Measurements from ENCODE around the gene CNIH2.
"Not testable (repeated sequence)": the region's sequence is repeated elsewhere in the genome, so short reads cannot be mapped to it uniquely, and the experiment has no call there.

CNIH2 gene

GRCh38 chr11:66292543-66293332 is 14.8 kb downstream of the CNIH2 start:
- DNase-seq: no peak

GRCh38 chr11:66293352-66293751 is 15.4 kb downstream of the CNIH2 start:
- no peak for DNase-seq

GRCh38 chr11:66293777-66294625 is 16.0 kb downstream of the CNIH2 start:
- no peak for DNase-seq

DNA sequence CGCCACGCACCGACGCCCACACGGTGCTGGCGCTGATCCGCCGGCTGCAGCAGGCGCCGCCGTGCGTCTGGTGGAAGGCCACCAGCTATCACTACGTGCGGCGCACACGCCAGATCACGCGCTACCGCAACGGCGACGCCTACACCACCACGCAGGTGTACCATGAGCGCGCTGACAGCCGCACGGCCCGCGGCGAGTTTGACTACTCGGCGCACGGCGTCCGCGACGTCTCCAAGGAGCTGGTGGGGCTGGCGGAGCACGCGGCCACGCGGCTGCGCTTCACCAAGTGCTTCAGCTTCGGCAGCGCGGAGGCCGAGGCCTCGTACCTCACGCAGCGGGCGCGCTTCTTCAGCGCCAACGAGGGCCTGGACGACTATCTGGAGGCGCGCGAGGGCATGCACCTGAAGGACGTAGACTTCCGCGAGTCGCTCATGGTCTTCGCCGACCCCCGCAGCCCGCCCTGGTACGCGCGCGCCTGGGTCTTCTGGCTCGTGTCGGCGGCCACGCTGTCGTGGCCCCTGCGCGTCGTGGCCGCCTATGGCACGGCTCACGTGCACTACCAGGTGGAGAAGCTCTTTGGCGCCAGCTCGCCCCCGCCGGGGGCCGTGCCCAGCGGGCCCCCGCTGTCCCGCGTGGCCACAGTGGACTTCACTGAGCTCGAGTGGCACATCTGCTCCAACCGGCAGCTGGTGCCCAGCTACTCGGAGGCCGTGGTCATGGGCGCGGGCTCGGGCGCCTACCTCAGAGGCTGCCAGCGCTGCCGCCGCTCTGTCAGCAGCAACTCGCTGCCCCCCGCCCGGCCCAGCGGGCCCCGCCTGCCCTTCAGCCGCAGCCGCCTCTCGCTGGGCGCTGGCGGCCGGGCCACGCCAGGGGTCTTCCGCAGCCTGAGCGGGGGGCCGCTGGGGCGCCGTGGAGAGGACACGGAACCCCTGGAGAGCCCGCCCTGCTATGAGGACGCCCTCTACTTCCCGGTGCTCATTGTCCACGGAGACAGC is 16.9 kb downstream of the CNIH2 start:
- DNase-seq: no peak

DNA sequence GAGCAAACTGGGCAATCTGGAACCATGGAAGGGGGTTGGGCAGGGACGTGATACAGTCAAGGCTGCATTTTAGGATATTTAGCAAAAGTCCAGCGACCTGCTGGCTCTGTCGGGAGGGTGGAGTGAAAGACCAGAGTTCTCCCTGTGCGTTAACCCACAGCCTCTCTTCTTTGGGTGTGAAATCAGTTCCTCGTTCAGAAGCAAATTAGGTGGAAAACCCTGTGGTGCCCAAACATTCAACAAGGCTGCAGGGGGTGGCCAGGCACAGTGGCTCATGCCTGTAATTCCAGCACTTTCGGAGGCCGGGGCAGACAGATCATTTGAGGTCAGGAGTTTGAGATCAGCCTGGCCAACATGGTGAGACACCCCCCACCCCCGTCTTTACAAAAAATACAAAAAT is 19.6 kb downstream of the CNIH2 start:
- no peak for DNase-seq

DNA sequence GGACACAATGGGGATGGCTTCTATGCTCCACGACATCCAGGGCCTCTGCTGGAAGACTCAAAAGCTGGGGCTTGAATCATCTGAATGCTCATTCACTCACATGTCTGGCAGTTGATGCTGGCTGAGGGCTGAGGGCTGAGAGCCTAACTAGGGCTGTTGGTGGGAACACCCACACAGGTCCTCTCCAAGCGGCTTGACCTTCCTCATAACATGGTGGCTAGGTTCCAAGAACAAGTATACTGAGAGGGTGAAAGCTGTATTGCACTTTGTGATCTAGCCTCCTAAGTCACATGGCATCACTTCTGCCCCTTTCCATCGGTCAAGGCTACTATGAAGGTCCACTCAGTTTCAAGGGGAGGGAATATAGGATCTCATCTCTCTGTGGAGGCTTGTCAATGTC is 21.2 kb downstream of the CNIH2 start:
- no peak for DNase-seq

GRCh38 chr11:66302656-66303055 is 24.7 kb downstream of the CNIH2 start:
- DNase-seq: no peak

DNA sequence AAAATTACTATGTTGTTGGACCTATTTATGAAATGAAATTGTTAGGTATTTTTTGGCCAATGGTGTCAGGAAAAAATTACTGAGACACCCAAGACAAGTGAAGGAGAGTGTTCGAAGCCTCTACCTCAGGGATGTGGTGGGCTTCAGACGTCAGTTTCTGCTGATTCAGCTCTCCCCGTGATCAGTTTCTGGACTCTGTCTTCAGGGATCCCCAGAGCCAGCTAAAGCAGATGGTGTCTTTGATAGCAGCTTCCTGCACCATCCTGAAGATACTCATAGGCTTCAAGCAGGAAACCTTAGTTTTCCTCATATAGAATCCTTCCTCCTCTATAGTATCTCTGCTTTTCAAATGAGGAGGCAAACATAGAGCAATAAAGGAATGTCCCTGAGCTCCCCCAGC is 31.5 kb downstream of the CNIH2 start:
- no peak for DNase-seq

DNA sequence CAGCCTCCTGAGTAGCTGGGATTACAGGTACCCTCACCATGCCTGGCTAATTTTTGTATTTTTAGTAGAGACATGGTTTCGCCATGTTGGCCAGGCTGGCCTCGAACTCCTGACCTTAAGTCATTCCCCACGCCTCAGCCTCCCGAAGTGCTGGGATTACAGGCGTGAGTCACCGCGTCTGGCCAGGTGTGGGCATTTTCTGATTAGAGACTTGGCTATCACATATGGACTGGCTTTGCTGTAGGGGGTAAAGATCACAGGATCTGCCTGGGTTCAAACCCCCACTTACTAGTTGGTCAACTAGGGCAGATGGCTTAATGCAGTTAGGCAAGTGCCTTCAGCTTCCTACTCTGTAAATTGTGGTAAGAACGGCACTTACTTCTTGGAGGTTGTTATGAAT is 32.3 kb downstream of the CNIH2 start:
- DNase-seq: no peak

- DNase-seq: not testable (repeated sequence)
Measured at GRCh38 chr11:66310803-66311440, 32.9 kb downstream of the CNIH2 start.

DNA sequence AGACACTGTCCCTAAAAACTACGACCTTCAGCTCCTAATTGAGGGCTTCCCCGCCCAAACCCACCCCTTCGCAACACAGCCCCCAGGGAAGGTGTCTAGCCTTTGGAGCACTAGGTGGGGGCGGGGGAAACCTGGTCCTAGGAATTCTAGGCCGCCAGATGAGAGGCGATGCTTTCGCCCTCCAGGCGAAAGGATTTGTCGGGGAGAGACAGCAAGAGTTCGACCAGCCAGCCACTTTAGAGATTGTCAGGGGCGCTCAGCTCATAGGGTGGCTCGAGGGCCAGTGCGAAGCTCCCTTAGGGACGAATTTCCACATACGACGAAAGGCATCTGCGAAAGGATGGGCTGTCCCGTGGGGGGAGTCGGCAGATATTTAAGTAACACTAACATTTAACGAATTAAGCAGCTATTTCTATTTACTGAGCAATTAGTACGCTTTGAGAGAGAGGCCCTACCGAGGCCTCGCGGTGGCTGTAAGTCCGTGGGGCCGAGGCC is 33.5 kb downstream of the CNIH2 start:
- DNase-seq: no peak

- DNase-seq: peak; percentile 69
Measured at GRCh38 chr11:66311965-66312548, 34.1 kb downstream of the CNIH2 start.

- DNase-seq: peak; percentile 48
Measured at GRCh38 chr11:66312549-66313320, 34.8 kb downstream of the CNIH2 start.

DNA sequence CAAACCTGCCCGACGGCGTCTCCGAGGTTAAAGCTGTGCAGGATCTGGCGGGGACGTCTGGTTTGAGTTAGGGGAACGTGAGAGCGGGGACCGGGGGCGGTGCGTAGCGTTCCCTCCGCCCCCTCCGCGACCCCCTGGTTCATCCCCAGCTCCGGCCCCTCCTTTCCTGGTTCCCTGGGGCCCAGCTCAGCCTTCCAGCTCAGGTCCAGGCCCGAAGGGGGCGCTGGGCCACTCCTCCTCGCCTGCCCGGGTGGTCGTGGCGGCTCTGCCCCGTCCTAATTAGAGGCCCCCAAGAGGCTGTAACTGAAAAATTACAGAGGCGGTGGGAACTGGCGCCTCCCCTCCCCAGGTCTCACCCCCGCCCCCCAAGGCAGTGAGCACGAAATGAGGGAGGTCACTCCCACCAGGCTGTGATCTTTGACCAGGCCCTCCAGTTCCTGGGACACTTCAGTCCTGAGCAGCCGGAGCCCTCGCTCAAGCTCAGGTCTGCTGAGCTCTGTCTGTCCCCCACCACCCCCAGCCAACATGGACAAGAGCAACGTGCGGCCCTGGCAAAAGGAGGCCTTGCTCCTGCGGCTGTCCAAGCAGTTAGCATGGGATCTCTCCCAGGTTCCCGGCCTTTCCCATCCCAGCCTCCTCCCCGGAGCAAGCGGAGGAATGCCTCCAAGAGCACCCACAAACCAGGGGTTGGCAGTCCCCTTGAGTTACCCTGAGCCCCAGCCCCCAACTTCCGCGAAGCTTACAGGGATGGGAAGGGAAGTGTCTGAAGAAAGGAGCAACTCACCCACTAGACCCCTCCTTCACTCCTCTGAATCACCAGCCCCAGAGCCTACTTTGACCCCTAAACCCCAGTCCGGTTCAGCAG is 35.6 kb downstream of the CNIH2 start:
- no peak for DNase-seq

GRCh38 chr11:66314186-66314501 is 36.2 kb downstream of the CNIH2 start:
- DNase-seq: no peak

- DNase-seq: no peak
Measured at GRCh38 chr11:66314561-66315497, 36.9 kb downstream of the CNIH2 start.

DNA sequence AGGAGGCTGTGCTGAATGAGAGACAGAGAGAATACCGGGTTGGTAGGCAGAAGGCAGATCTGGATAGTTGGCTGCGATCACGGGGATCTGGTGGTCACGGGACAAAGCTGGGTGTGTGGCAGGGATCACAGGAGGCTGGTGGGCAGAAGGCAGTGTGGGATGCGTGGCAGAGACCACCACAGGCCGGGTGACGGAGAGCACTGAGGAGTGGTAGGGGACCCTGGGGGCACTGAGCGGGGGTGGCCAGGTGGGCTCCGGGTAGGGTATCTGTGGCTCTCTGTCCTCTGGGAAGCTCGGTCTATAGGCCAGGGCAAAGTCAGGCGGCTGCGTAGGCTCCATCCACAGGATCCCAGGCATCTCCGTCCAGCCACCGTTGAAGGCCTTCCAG is 37.5 kb downstream of the CNIH2 start:
- DNase-seq: no peak

GRCh38 chr11:66315921-66316811 is 38.2 kb downstream of the CNIH2 start:
- DNase-seq: no peak

All from NCI-H510A (cell line).